Thyroid gland (tissue), 4 donors: ENCODE data around the gene C4orf50. TPM values are rescaled to one million over a fixed set of nuclear protein-coding genes. Genes with fewer than 3 reads are reported as not detected.

Experiments used
- DNase-seq, 2 donors: peaks; one replicate each; pipeline ENCODE4 v3.0.0-alpha.2; 2019
- H3K27ac ChIP-seq, 3 donors: fragments of 200-600 bp; sonication (generic); 1 replicate in 2 of 3; 2 replicates in 1 of 3; pipeline ENCODE4 v1.5.1; 2016 to 2019; ENCODE audit warnings: mild to moderate bottlenecking in 1 of 3, moderate library complexity in 1 of 3
- H3K27me3 ChIP-seq: fragments of 200-600 bp; sonication (generic); one replicate; pipeline ENCODE4 v1.5.1; 2019
- H3K36me3 ChIP-seq, 2 donors: fragments of 200-600 bp; sonication (generic); one replicate each; pipeline ENCODE4 v1.5.1; 2016 to 2019
- H3K4me1 ChIP-seq, 2 donors: fragments of 200-600 bp; sonication (generic); one replicate each; pipeline ENCODE4 v1.5.1; 2017 to 2019
- H3K4me3 ChIP-seq, 3 donors: fragments of 200-600 bp; sonication (generic); replicated peaks in 1 of 3; 1 replicate in 2 of 3; 2 replicates in 1 of 3; pipeline ENCODE4 v1.5.1; 2016; ENCODE audit warnings: mild to moderate bottlenecking in 1 of 3
- H3K9me3 ChIP-seq: fragments of 200-600 bp; sonication (generic); one replicate; pipeline ENCODE4 v1.5.1; 2017
- CTCF ChIP-seq, 6 experiments: fragments of 200-600 bp in 3 of 6; fragments of 450-650 bp in 3 of 6; sonication (generic) in 3 of 6; IDR thresholded peaks; one replicate each; pipeline ENCODE4 v1.5.1; 2016 to 2019; ENCODE audit warnings: antibody characterized with exemption in 6 of 6, mild to moderate bottlenecking in 2 of 6, inconsistent platforms in 1 of 6, moderate library complexity in 1 of 6
- POLR2A ChIP-seq, 2 donors: fragments of 450-650 bp; IDR thresholded peaks; one replicate each; pipeline ENCODE4 v1.6.1; 2017; ENCODE audit warnings: antibody characterized with exemption in 2 of 2, mild to moderate bottlenecking in 2 of 2, moderate library complexity in 1 of 2
- WGBS, 2 donors: methylation state at CpG; one replicate each; pipeline ENCODE4 v1.1.5; 2017; 5-methylcytosine and 5-hydroxymethylcytosine counted together
- intact Hi-C: fragments of 100-400 bp; cut with DNase I; formaldehyde crosslinking; loops from one replicate; pipeline ENCODE4 v1.15.1; 2023
- total RNA-seq, 4 donors: library from RNA; depleted of rRNA; stranded (reverse); fragments of >200 nt; gene quantifications; one replicate each; pipeline ENCODE4 v1.2.3, GENCODE V29; 2016

C4orf50 gene
- total RNA-seq, 4 donors from 2014 or later, result 0.11 to 0.15 (median 0.13) TPM; not detected in 1

GRCh38 chr4:5965225-5965624, 53.0 kb downstream of the C4orf50 start:
- WGBS, 2 donors, result 82 to 91% methylated on average over 9 of the region's 9 CpGs

DNA sequence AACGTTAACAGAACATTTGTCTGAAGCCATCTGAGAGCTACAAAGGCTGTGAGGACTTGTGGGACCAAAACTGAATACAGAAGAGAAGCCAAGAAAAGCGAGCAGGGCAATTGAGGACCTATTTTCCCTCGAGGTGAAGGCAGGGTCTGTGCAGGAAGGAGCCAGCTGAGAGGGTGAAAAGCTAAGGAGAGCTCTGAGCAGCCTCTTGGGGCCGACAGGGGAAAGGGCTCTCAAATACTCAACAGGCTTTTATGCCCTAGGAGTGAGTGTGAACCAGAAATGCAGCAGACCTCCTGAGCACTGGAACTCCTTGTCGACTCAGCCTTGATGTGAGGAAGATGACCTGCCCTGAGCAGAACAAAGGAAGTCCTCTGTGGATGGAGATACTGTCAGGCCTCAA, 54.2 kb downstream of the C4orf50 start:
- H3K4me1 ChIP-seq, result no peaks in the 10 kb centered on the region
- no peaks in the 10 kb centered on the region for H3K9me3 ChIP-seq
- WGBS, 2 donors, result 8 to 20% methylated on average over 5 of the region's 5 CpGs
- H3K27ac ChIP-seq, result no peak overlapping the region
- DNase-seq, result no peak
- intact Hi-C loops, result no loop called here
- H3K27me3 ChIP-seq, result no peaks in the 10 kb centered on the region
- no peak for TF ChIP-seq POLR2A (IDR thresholded peaks at IDR 0.05)
- no peak for TF ChIP-seq CTCF (IDR thresholded peaks at IDR 0.05)
- H3K4me3 ChIP-seq, result no peak overlapping the region
- H3K36me3 ChIP-seq, result no peaks in the 10 kb centered on the region

More at GRCh38 chr4:5965225-5965624, 53.0 kb downstream of the C4orf50 start:
- H3K4me1 ChIP-seq, result no peaks in the 10 kb centered on the region
- H3K27me3 ChIP-seq, result no peaks in the 10 kb centered on the region
- no peaks in the 10 kb centered on the region for H3K36me3 ChIP-seq
- no peak for TF ChIP-seq POLR2A (IDR thresholded peaks at IDR 0.05)
- no peak for TF ChIP-seq CTCF (IDR thresholded peaks at IDR 0.05)
- no peak overlapping the region for H3K27ac ChIP-seq
- intact Hi-C loops, result no loop called here
- H3K4me3 ChIP-seq, result no peak overlapping the region
- H3K9me3 ChIP-seq, result no peaks in the 10 kb centered on the region
- no peak for DNase-seq

GRCh38 chr4:5963611-5964010, 54.6 kb downstream of the C4orf50 start:
- Histone ChIP-seq H3K27ac (no peak overlapping the region), H3K4me3 (no peak overlapping the region), H3K27me3 (no peaks in the 10 kb centered on the region), H3K4me1 (no peaks in the 10 kb centered on the region), H3K36me3 (no peaks in the 10 kb centered on the region), H3K9me3 (no peaks in the 10 kb centered on the region)
- TF ChIP-seq POLR2A (IDR thresholded peaks at IDR 0.05) (no peak), CTCF (IDR thresholded peaks at IDR 0.05) (no peak)
- 40 to 61% methylated on average over 2 of the region's 2 CpGs for WGBS, 2 donors
- intact Hi-C loops, result no loop called here
- DNase-seq, result no peak

DNA sequence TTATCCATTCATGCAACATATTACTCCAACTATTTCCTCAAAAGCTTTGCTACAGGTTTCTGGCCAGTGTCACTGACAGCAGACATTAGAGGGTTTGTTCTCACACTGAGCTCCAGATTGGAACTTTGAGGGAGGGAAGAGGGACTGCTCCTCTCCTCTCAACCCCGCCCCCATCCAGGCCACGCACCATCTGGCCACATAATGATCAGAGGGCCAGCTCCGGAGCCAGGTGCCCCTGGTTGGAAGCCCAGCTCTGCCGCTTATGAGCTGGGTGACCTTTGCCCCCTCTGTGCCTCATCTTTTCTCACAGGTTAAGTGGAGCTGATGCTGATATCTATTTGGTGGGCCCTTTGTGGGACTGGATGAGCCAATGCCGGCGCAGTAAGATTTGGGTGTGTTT, 55.8 kb downstream of the C4orf50 start:
- 85 to 89% methylated on average over 5 to 6 of the region's 6 CpGs for WGBS, 2 donors

More for the DNA sequence above, 55.8 kb downstream of the C4orf50 start:
- Histone ChIP-seq H3K27ac (no peak overlapping the region), H3K27me3 (no peaks in the 10 kb centered on the region), H3K4me1 (no peaks in the 10 kb centered on the region), H3K9me3 (no peaks in the 10 kb centered on the region), H3K4me3 (no peak overlapping the region), H3K36me3 (no peaks in the 10 kb centered on the region)
- DNase-seq, result no peak
- no peak for TF ChIP-seq CTCF (IDR thresholded peaks at IDR 0.05)
- TF ChIP-seq POLR2A (IDR thresholded peaks at IDR 0.05), result no peak
- intact Hi-C loops, result no loop called here
